MM.1S (cell line): Measurements from ENCODE around the gene CCDC40.

ENCODE experiments used
- CTCF ChIP-seq: fragments of 300-600 bp; sonication (generic); IDR thresholded peaks from 2 replicates; pipeline ENCODE4 v1.5.1; 2016; ENCODE audit warnings: antibody characterized with exemption, low read length, mixed read lengths
- EZH2 ChIP-seq: fragments of 300-600 bp; sonication (generic); optimal IDR thresholded peaks from 2 replicates; pipeline ENCODE3; 2017; ENCODE audit warnings: low read depth, mild to moderate bottlenecking, antibody characterized with exemption, low read length, mixed read lengths

DNA sequence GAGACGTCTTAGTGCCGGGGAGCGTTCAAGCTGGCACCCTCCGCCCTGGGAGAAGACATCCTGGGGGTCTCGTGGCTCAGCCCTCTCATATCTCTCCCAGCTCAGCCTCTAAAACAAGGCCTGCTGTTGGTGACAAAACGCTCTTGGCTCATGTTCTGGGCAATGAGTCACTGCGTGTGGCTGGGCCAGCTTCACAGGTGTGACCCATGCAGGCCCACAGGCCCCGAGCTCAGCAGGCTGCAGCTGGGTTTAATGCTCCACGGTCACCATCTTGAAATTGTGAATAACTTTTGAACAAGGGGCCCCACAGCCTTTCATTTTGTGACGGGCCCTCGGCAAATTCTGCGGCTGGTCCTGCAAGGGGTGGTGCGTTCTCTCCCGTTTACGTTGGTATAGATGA, 87.3 kb downstream of the CCDC40 start:
- TF ChIP-seq CTCF (no peak), EZH2 (no peak)
